GM19468 (cell line): ENCODE results near the gene SPATA33.

ENCODE experiments used
- ATAC-seq: cut with Tn5 transposase; IDR thresholded peaks from one replicate; pipeline ENCODE4 v1.9.1; 2021; ENCODE audit warnings: mild to moderate bottlenecking, moderate library complexity, moderate number of reproducible peaks; ENCODE audit not compliant: unreplicated experiment; ENCODE audit errors: extremely low read depth

Gene SPATA33

GRCh38 chr16:89657442-89658220 is at the start of gene SPATA33, which contains the start of gene CHMP1A:
Gene SPATA33 (plus strand): TSS chr16:89657836. CDS start chr16:89657912, 76 bp downstream.
Gene CHMP1A (minus strand): TSS chr16:89657708. CDS start chr16:89657588, 120 bp downstream.
- peak; percentile 78 for ATAC-seq

- no peak for ATAC-seq
These were observed 49.5 kb upstream of the SPATA33 start for GRCh38 chr16:89607937-89608740.

- ATAC-seq: no peak
These were observed 47.6 kb upstream of the SPATA33 start for GRCh38 chr16:89610108-89610453.

GRCh38 chr16:89612415-89613166 is 45.0 kb upstream of the SPATA33 start:
- ATAC-seq: no peak

- ATAC-seq: no peak
These were observed 44.2 kb upstream of the SPATA33 start, which contains the start of gene DPEP1 for GRCh38 chr16:89613231-89613953. Gene DPEP1 (plus strand): TSS chr16:89613642. CDS start chr16:89630411, 16,769 bp downstream.

- no peak for ATAC-seq
These were observed 43.6 kb upstream of the SPATA33 start for GRCh38 chr16:89613954-89614459.

GRCh38 chr16:89615176-89615575 is 42.5 kb upstream of the SPATA33 start:
- ATAC-seq: no peak

- ATAC-seq: no peak
These were observed 42.0 kb upstream of the SPATA33 start for GRCh38 chr16:89615596-89616090.

- no peak for ATAC-seq
These were observed 41.0 kb upstream of the SPATA33 start for GRCh38 chr16:89616623-89617022.

- no peak for ATAC-seq
These were observed 40.6 kb upstream of the SPATA33 start for GRCh38 chr16:89617036-89617435.

GRCh38 chr16:89618109-89618998 is 39.3 kb upstream of the SPATA33 start:
- no peak for ATAC-seq

GRCh38 chr16:89619840-89620239 is 37.8 kb upstream of the SPATA33 start:
- no peak for ATAC-seq

- no peak for ATAC-seq
These were observed 37.2 kb upstream of the SPATA33 start for GRCh38 chr16:89620406-89620841.

GRCh38 chr16:89621136-89621697 is 36.4 kb upstream of the SPATA33 start:
- no peak for ATAC-seq

- no peak for ATAC-seq
These were observed 35.8 kb upstream of the SPATA33 start for GRCh38 chr16:89621698-89622409.

- no peak for ATAC-seq
These were observed 34.0 kb upstream of the SPATA33 start for GRCh38 chr16:89623511-89624261.
